Dendritic cell treated with granulocyte-macrophage colony-stimulating factor and Interleukin-4, amounts not matched to agents 40 ng/mL and 50 ng/mL, for 4 days (primary cell): ENCODE data around the gene GIT1.

Source experiments
- H3K27ac Mint-ChIP-seq: one replicate; pipeline ENCODE4 v1.8.0; 2022; ENCODE audit warnings: mild to moderate bottlenecking, mixed read lengths
- H3K27me3 Mint-ChIP-seq: one replicate; pipeline ENCODE4 v1.8.0; 2022; ENCODE audit warnings: mild to moderate bottlenecking, mixed read lengths
- H3K36me3 Mint-ChIP-seq: one replicate; pipeline ENCODE4 v1.8.0; 2022; ENCODE audit warnings: low read depth, mixed read lengths
- H3K4me1 Mint-ChIP-seq: one replicate; pipeline ENCODE4 v1.8.0; 2022; ENCODE audit warnings: low read depth, mixed read lengths
- H3K4me3 Mint-ChIP-seq: one replicate; pipeline ENCODE4 v1.8.0; 2022; ENCODE audit warnings: mild to moderate bottlenecking, moderate library complexity, mixed read lengths
- H3K9me3 Mint-ChIP-seq: one replicate; pipeline ENCODE4 v1.8.0; 2022; ENCODE audit warnings: mixed read lengths
- intact Hi-C: fragments of 100-400 bp; cut with micrococcal nuclease; formaldehyde crosslinking; loops from one replicate; pipeline ENCODE4 v1.15.0; 2022

Gene GIT1, protein sequence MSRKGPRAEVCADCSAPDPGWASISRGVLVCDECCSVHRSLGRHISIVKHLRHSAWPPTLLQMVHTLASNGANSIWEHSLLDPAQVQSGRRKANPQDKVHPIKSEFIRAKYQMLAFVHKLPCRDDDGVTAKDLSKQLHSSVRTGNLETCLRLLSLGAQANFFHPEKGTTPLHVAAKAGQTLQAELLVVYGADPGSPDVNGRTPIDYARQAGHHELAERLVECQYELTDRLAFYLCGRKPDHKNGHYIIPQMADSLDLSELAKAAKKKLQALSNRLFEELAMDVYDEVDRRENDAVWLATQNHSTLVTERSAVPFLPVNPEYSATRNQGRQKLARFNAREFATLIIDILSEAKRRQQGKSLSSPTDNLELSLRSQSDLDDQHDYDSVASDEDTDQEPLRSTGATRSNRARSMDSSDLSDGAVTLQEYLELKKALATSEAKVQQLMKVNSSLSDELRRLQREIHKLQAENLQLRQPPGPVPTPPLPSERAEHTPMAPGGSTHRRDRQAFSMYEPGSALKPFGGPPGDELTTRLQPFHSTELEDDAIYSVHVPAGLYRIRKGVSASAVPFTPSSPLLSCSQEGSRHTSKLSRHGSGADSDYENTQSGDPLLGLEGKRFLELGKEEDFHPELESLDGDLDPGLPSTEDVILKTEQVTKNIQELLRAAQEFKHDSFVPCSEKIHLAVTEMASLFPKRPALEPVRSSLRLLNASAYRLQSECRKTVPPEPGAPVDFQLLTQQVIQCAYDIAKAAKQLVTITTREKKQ

DNA sequence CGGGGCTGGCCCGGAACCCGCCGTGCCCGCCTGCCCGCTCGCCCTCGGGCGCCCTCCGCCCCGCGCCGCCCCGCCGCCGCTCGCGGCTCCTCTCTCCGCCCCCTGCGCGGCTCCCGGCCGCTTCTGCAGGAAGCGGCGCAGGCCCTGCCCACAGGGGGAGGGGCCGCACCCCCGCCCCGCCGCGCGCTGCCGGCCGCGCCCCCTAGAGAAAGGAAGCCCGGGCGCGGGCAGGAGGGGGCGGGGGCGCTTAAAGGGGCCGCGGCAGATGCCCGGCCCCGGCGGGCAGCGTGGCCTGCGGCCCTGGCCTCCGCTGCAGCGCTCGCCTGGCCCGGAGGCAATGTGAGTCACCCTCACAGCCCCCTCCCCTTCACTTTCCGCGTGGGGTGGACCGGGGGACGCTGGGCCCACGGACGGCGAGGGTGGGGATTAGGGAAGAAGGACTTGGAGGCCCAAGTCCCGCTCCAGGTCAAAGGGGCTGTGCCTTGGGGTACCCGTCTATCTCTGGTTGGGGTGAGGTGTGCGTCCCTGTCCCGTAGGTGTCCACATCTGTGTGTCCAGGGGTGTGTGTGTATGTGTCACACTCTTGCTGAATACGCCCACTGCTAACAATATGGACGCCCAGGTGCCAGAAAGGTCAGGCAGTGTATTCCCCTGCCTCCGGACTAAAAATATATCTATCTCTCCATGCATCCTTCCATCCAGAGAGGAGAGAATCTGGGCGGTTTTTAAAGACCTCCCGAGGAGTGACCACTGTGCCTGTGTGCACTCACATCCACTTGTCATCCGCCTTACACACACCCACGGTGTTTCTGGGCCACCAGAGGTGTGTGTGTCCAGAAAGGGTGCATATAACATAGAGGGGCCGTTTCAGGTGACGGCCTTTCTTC, at the start of gene GIT1:
Gene GIT1 (minus strand): TSS at position 125 of the 887 bp plus-strand sequence. CDS start 270 bp downstream, outside the sequence.
- peaks cover 28% of the 10 kb centered on the region for H3K27me3 Mint-ChIP-seq
- intact Hi-C loops, result loop anchor here (2.0 kb wide), 1 partner anchor 23 kb away; no protein-coding TSS in a partner anchor
- H3K27ac Mint-ChIP-seq, result peak within 1 kb of the TSS; percentile 80
- H3K36me3 Mint-ChIP-seq, result peaks cover 10% of the 10 kb centered on the region
- peak within 1 kb of the TSS; percentile 86 for H3K4me3 Mint-ChIP-seq
- no peaks in the 10 kb centered on the region for H3K9me3 Mint-ChIP-seq
- peaks cover 80% of the 10 kb centered on the region for H3K4me1 Mint-ChIP-seq

GRCh38 chr17:29633886-29634285, 44.4 kb upstream of the GIT1 start:
- intact Hi-C loops, result no loop called here

GRCh38 chr17:29630630-29631193, 41.3 kb upstream of the GIT1 start:
- peaks cover 23% of the 10 kb centered on the region for H3K4me1 Mint-ChIP-seq
- H3K4me3 Mint-ChIP-seq, result no peak overlapping the region
- H3K9me3 Mint-ChIP-seq, result no peaks in the 10 kb centered on the region
- intact Hi-C loops, result no loop called here
- peaks cover 82% of the 10 kb centered on the region for H3K36me3 Mint-ChIP-seq
- no peaks in the 10 kb centered on the region for H3K27me3 Mint-ChIP-seq
- H3K27ac Mint-ChIP-seq, result no peak overlapping the region

More at GRCh38 chr17:29633886-29634285, 44.4 kb upstream of the GIT1 start:
- no peaks in the 10 kb centered on the region for H3K27me3 Mint-ChIP-seq
- peaks cover 83% of the 10 kb centered on the region for H3K36me3 Mint-ChIP-seq
- no peak overlapping the region for H3K4me3 Mint-ChIP-seq
- H3K4me1 Mint-ChIP-seq, result peaks cover 2% of the 10 kb centered on the region
- no peaks in the 10 kb centered on the region for H3K9me3 Mint-ChIP-seq
- no peak overlapping the region for H3K27ac Mint-ChIP-seq

DNA sequence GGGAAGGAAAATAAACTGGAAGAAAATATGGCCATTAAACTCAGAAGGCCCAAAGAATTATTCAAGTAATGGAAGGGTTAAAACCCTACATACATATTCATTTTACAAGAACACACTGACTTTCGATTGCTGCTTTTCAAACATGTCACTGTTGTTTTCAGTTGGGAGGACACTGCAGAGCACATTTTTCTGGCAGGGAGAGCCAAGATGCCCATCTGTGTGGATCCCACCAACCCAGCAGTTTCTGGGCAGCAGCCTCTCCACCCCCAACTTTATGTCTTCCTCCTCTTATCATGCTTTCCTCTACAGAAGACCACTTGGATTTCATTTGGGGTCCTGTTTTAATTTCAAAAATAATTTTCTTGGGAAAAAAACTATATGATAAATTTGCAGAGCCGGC, 40.4 kb upstream of the GIT1 start:
- H3K4me1 Mint-ChIP-seq, result peaks cover 26% of the 10 kb centered on the region
- no peaks in the 10 kb centered on the region for H3K9me3 Mint-ChIP-seq
- no peak overlapping the region for H3K27ac Mint-ChIP-seq
- no peak overlapping the region for H3K4me3 Mint-ChIP-seq
- intact Hi-C loops, result no loop called here
- H3K36me3 Mint-ChIP-seq, result peaks cover 79% of the 10 kb centered on the region
- no peaks in the 10 kb centered on the region for H3K27me3 Mint-ChIP-seq

GRCh38 chr17:29628644-29629043, 39.2 kb upstream of the GIT1 start:
- no peak overlapping the region for H3K27ac Mint-ChIP-seq
- peaks cover 26% of the 10 kb centered on the region for H3K4me1 Mint-ChIP-seq

GRCh38 chr17:29627951-29628350, 38.5 kb upstream of the GIT1 start:
- Mint-ChIP-seq H3K36me3 (peaks cover 65% of the 10 kb centered on the region), H3K4me1 (peaks cover 33% of the 10 kb centered on the region), H3K27me3 (peaks cover 14% of the 10 kb centered on the region), H3K9me3 (no peaks in the 10 kb centered on the region), H3K27ac (no peak overlapping the region), H3K4me3 (no peak overlapping the region)
- intact Hi-C loops, result no loop called here

More at GRCh38 chr17:29628644-29629043, 39.2 kb upstream of the GIT1 start:
- H3K27me3 Mint-ChIP-seq, result peaks cover 7% of the 10 kb centered on the region
- no peaks in the 10 kb centered on the region for H3K9me3 Mint-ChIP-seq
- peaks cover 67% of the 10 kb centered on the region for H3K36me3 Mint-ChIP-seq
- intact Hi-C loops, result no loop called here
- no peak overlapping the region for H3K4me3 Mint-ChIP-seq

GRCh38 chr17:29625037-29625750, 35.7 kb upstream of the GIT1 start:
- no peak overlapping the region for H3K27ac Mint-ChIP-seq
- peaks cover 42% of the 10 kb centered on the region for H3K27me3 Mint-ChIP-seq
- peaks cover 38% of the 10 kb centered on the region for H3K36me3 Mint-ChIP-seq
- H3K4me3 Mint-ChIP-seq, result no peak overlapping the region
- H3K4me1 Mint-ChIP-seq, result peaks cover 42% of the 10 kb centered on the region
- intact Hi-C loops, result no loop called here
- H3K9me3 Mint-ChIP-seq, result no peaks in the 10 kb centered on the region

- Mint-ChIP-seq H3K4me3 (no peak overlapping the region), H3K4me1 (peaks cover 42% of the 10 kb centered on the region), H3K9me3 (no peaks in the 10 kb centered on the region), H3K36me3 (peaks cover 33% of the 10 kb centered on the region), H3K27me3 (peaks cover 47% of the 10 kb centered on the region), H3K27ac (no peak overlapping the region)
- intact Hi-C loops, result no loop called here
Measured at GRCh38 chr17:29624586-29624985, 35.1 kb upstream of the GIT1 start.

- no peak overlapping the region for H3K27ac Mint-ChIP-seq
- H3K4me3 Mint-ChIP-seq, result peak overlapping the region; percentile 72
- H3K4me1 Mint-ChIP-seq, result peaks cover 38% of the 10 kb centered on the region
- intact Hi-C loops, result no loop called here
- H3K27me3 Mint-ChIP-seq, result peaks cover 60% of the 10 kb centered on the region
- peaks cover 22% of the 10 kb centered on the region for H3K36me3 Mint-ChIP-seq
- H3K9me3 Mint-ChIP-seq, result no peaks in the 10 kb centered on the region
Measured at GRCh38 chr17:29623283-29623647, 33.8 kb upstream of the GIT1 start.

- H3K4me1 Mint-ChIP-seq, result peaks cover 39% of the 10 kb centered on the region
- no peaks in the 10 kb centered on the region for H3K9me3 Mint-ChIP-seq
- peaks cover 64% of the 10 kb centered on the region for H3K27me3 Mint-ChIP-seq
- intact Hi-C loops, result no loop called here
- H3K27ac Mint-ChIP-seq, result no peak within 1 kb of the TSS
- H3K36me3 Mint-ChIP-seq, result peaks cover 22% of the 10 kb centered on the region
- peak within 1 kb of the TSS; percentile 72 for H3K4me3 Mint-ChIP-seq
Measured at GRCh38 chr17:29622337-29623282, 33.2 kb upstream of the GIT1 start, which contains the start of gene CORO6. Gene CORO6, minus strand, starts transcription at chr17:29622912. Its CDS starts 1,491 bp downstream, at chr17:29621421.

- Mint-ChIP-seq H3K27me3 (peaks cover 73% of the 10 kb centered on the region), H3K27ac (no peak overlapping the region), H3K4me1 (peaks cover 41% of the 10 kb centered on the region), H3K9me3 (no peaks in the 10 kb centered on the region), H3K4me3 (peak overlapping the region; percentile 72), H3K36me3 (peaks cover 16% of the 10 kb centered on the region)
- intact Hi-C loops, result no loop called here
Measured at GRCh38 chr17:29621751-29622194, 32.3 kb upstream of the GIT1 start.
